HepG2 (cell line): ENCODE data around the gene GLT1D1. TPM values are rescaled to one million over a fixed set of nuclear protein-coding genes. Genes with fewer than 3 reads are reported as not detected.

Experiments
- AGO1 ChIP-seq: fragments of 200-400 bp; formaldehyde crosslinking; IDR thresholded peaks from 2 replicates; pipeline ENCODE4 v1.6.1; 2017; ENCODE audit warnings: mild to moderate bottlenecking, low read depth, low read length, moderate library complexity; ENCODE audit not compliant: poor library complexity, severe bottlenecking
- ATRX ChIP-seq: sonication (generic); formaldehyde crosslinking; IDR thresholded peaks from 2 replicates; pipeline ENCODE4 v1.4.0; 2020; ENCODE audit warnings: missing genetic modification reagents, borderline replicate concordance
- E2F1 ChIP-seq: sonication (generic); formaldehyde crosslinking; IDR thresholded peaks from 2 replicates; pipeline ENCODE4 v1.5.0; 2020; ENCODE audit warnings: missing genetic modification reagents
- FOXK1 ChIP-seq: sonication (generic); formaldehyde crosslinking; IDR thresholded peaks from 2 replicates; pipeline ENCODE4 v1.4.0; 2020; ENCODE audit warnings: low read depth, missing genetic modification reagents, borderline replicate concordance
- GABPB1 ChIP-seq: IDR thresholded peaks from 2 replicates; pipeline ENCODE4 v1.6.1; 2016; ENCODE audit warnings: mild to moderate bottlenecking, missing genetic modification reagents, moderate library complexity, missing compliant biosample characterization
- HNRNPK ChIP-seq: fragments of 200-400 bp; formaldehyde crosslinking; IDR thresholded peaks from 2 replicates; pipeline ENCODE4 v1.6.1; 2018; ENCODE audit warnings: low read length, low read depth, moderate library complexity, mild to moderate bottlenecking; ENCODE audit not compliant: poor library complexity, severe bottlenecking
- MAF1 ChIP-seq: sonication (generic); formaldehyde crosslinking; IDR thresholded peaks from 2 replicates; pipeline ENCODE4 v1.5.0; 2020; ENCODE audit warnings: missing genetic modification reagents, borderline replicate concordance
- MTF1 ChIP-seq: sonication (generic); formaldehyde crosslinking; IDR thresholded peaks from 2 replicates; pipeline ENCODE4 v1.5.0; 2020; ENCODE audit warnings: missing genetic modification reagents
- MZF1 ChIP-seq: sonication (generic); formaldehyde crosslinking; IDR thresholded peaks from 2 replicates; pipeline ENCODE4 v1.8.1; 2023; ENCODE audit warnings: mild to moderate bottlenecking, missing genetic modification reagents, borderline replicate concordance
- SKIL ChIP-seq: sonication (generic); formaldehyde crosslinking; IDR thresholded peaks from 2 replicates; pipeline ENCODE4 v1.8.0; 2022; ENCODE audit warnings: missing genetic modification reagents, mild to moderate bottlenecking, moderate library complexity, borderline replicate concordance
- TRAFD1 ChIP-seq: sonication (generic); formaldehyde crosslinking; IDR thresholded peaks from 2 replicates; pipeline ENCODE4 v1.5.1; 2020; ENCODE audit warnings: missing genetic modification reagents, mild to moderate bottlenecking, borderline replicate concordance
- U2AF1 ChIP-seq: fragments of 200-400 bp; formaldehyde crosslinking; optimal IDR thresholded peaks from 2 replicates; pipeline ENCODE3; 2017; ENCODE audit warnings: mild to moderate bottlenecking, low read depth, low read length
- ZMYM4 ChIP-seq: sonication (generic); formaldehyde crosslinking; IDR thresholded peaks from 2 replicates; pipeline ENCODE4 v1.8.1; 2023; ENCODE audit warnings: mild to moderate bottlenecking, missing genetic modification reagents
- ZNF251 ChIP-seq: sonication (generic); formaldehyde crosslinking; IDR thresholded peaks from 2 replicates; pipeline ENCODE4 v1.9.0; 2021; ENCODE audit warnings: mild to moderate bottlenecking, missing genetic modification reagents
- ZNF260 ChIP-seq: sonication (generic); formaldehyde crosslinking; IDR thresholded peaks from 2 replicates; pipeline ENCODE4 v1.4.0; 2020; ENCODE audit warnings: missing genetic modification reagents, low read depth, mild to moderate bottlenecking, borderline replicate concordance
- ZNF331 ChIP-seq: sonication (generic); formaldehyde crosslinking; IDR thresholded peaks from 2 replicates; pipeline ENCODE4 v1.4.0; 2020; ENCODE audit warnings: missing genetic modification reagents
- ZNF563 ChIP-seq: sonication (generic); formaldehyde crosslinking; IDR thresholded peaks from 2 replicates; pipeline ENCODE4 v1.8.0; 2022; ENCODE audit warnings: mild to moderate bottlenecking, moderate library complexity, missing genetic modification reagents
- ZNF615 ChIP-seq: sonication (generic); formaldehyde crosslinking; IDR thresholded peaks from 2 replicates; pipeline ENCODE4 v1.5.0; 2020; ENCODE audit warnings: mild to moderate bottlenecking, missing genetic modification reagents, borderline replicate concordance
- ZNF660 ChIP-seq: sonication (generic); formaldehyde crosslinking; IDR thresholded peaks from 2 replicates; pipeline ENCODE4 v1.5.1; 2020; ENCODE audit warnings: mild to moderate bottlenecking, low read depth, missing genetic modification reagents, borderline replicate concordance
- ZNF7 ChIP-seq: IDR thresholded peaks from 2 replicates; pipeline ENCODE4 v1.6.1; 2016; ENCODE audit warnings: missing biosample characterization, missing genetic modification reagents
- ZNF891 ChIP-seq: sonication (generic); formaldehyde crosslinking; IDR thresholded peaks from 2 replicates; pipeline ENCODE4 v1.5.0; 2020; ENCODE audit warnings: mild to moderate bottlenecking, missing genetic modification reagents
- polyA plus RNA-seq, 8 experiments: library from polyadenylated mRNA; depleted of rRNA in 3 of 8; stranded (reverse) in 7 of 8; unstranded in 1 of 8; fragments of >200 nt; fragmentation: Illumina TruSeq in 4 of 8; extraction: Trizol in 4 of 8; gene quantifications; 2 replicates each; pipeline versions ENCODE4 v1.2.1 to v1.2.3, GENCODE V29; 2011 to 2016; ENCODE audit warnings: low read depth in 4 of 8, missing spikeins in 1 of 8, mixed read lengths in 1 of 8; ENCODE audit not compliant: insufficient read depth in 1 of 8
- total RNA-seq, 5 experiments: library from RNA; depleted of rRNA; stranded (reverse); fragments of >200 nt; fragmentation: Illumina TruSeq; extraction: Trizol; gene quantifications; 2 replicates each; pipeline ENCODE4 v1.2.3, GENCODE V29; 2016; ENCODE audit warnings: low read depth in 1 of 5

The GLT1D1 gene
- total and polyA plus RNA-seq, 2 of the 13 experiments (the other 11 are each of a cell fraction or from before 2014, with no cell fraction given): 0.09 to 0.17 TPM

- no peak for TF ChIP-seq MAF1 (CRISPR knock-in tag)
- TF ChIP-seq ATRX: no peak
- TF ChIP-seq FOXK1 (CRISPR knock-in tag): peak; percentile 81; the same call in 1 of the 2 replicates
- no peak for TF ChIP-seq AGO1
- TF ChIP-seq ZNF891 (CRISPR knock-in tag): no peak
- TF ChIP-seq GABPB1 (CRISPR knock-in tag): peak; percentile 34; the same call in 1 of the 2 replicates
- TF ChIP-seq ZNF660 (CRISPR knock-in tag): no peak
- peak; percentile 69; the same call in 1 of the 2 replicates for TF ChIP-seq ZNF251 (CRISPR knock-in tag)
- no peak; the same call in 1 of the 2 replicates for TF ChIP-seq ZNF331
- TF ChIP-seq U2AF1: no peak
- TF ChIP-seq ZNF615 (CRISPR knock-in tag): no peak
- no peak for TF ChIP-seq MTF1 (CRISPR knock-in tag)
- TF ChIP-seq ZNF7 (CRISPR knock-in tag): no peak
- TF ChIP-seq MZF1 (CRISPR knock-in tag): no peak
- 0 out of 2 replicates have a peak, but pooled peaks have one; percentile 22 for TF ChIP-seq TRAFD1 (CRISPR knock-in tag)
- no peak for TF ChIP-seq ZNF260 (CRISPR knock-in tag)
- no peak for TF ChIP-seq E2F1 (CRISPR knock-in tag)
- TF ChIP-seq ZMYM4 (CRISPR knock-in tag): peak; percentile 76
- peak; percentile 57 for TF ChIP-seq SKIL
- no peak for TF ChIP-seq HNRNPK
- peak; percentile 40; the same call in 1 of the 2 replicates for TF ChIP-seq ZNF563
Measured at GRCh38 chr12:128905003-128905544, 51.8 kb downstream of the GLT1D1 start (continued).
